Measurements from ENCODE around the gene CCDC97. TPM values are rescaled to one million over a fixed set of nuclear protein-coding genes. Genes with fewer than 3 reads are reported as not detected.
A peak's percentile ranks its signal among the peaks of the same experiment; 100 is the strongest.

The CCDC97 gene
- total RNA-seq, 4 donors from 2014 or later, result 11.6 to 19.6 (median 13.7) TPM

DNA sequence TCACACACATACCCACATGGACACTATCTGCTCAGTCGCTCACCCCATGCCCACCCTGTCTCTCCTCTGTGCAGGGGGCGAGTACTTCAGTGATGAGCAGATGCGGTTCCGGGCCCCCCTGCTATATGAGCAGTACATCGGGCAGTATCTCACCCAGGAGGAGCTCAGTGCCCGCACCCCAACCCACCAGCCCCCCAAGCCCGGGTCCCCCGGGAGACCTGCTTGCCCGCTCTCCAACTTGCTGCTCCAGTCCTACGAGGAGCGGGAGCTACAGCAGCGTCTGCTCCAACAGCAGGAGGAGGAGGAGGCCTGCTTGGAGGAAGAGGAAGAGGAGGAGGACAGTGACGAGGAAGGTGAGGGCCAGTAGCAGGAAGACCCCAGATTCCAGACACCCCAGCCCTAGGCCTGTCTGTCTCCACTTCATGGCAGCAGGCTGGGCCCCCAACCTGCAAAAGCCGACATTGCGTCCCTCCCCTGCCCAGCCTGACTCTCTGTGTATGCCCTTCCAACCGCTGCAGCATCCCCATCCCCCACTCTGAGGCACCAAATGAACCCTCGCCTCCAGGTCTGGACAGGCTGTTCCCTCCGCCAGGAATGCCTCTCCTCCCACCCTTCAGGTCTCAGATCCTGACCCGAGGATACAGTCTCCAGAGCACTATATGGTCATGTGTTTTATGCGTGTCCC lies 9.7 kb downstream of the CCDC97 start:
- TF ChIP-seq POLR2A (IDR thresholded peaks at IDR 0.05) (no peak), CTCF (IDR thresholded peaks at IDR 0.05) (no peak)
- WGBS, 2 donors, result 81 to 86% methylated on average over 17 to 20 of the region's 20 CpGs

DNA sequence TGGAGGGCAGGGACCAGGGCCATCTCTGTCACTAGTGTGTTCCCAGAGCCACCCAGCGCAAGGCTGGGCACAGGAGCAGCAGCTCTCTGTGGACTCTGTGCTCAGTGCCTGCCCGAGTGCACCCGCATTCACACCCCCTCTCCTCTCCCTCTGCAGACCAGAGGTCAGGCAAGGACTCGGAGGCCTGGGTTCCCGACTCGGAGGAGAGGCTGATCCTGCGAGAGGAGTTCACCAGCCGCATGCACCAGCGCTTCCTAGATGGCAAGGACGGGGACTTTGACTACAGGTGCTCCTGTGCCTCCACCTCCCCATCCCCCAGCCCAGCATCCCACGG lies 10.2 kb downstream of the CCDC97 start:
- no peak for DNase-seq (ENCODE audit: low spot score in 2 of 2)
- WGBS, 2 donors, result 87% methylated on average over 11 of the region's 11 CpGs
- intact Hi-C loops (cut with DNase I; ENCODE audit: low total_unique reads), result no loop called here
- no peak overlapping the region for H3K4me3 ChIP-seq (ENCODE audit: low read depth, poor library complexity, severe bottlenecking)
- TF ChIP-seq CTCF (IDR thresholded peaks at IDR 0.05), result no peak
- TF ChIP-seq POLR2A (IDR thresholded peaks at IDR 0.05), result no peak

More for the DNA sequence above, 9.7 kb downstream of the CCDC97 start:
- no peak for DNase-seq (ENCODE audit: low spot score in 2 of 2)
- H3K4me3 ChIP-seq (ENCODE audit: low read depth, poor library complexity, severe bottlenecking), result no peak overlapping the region
- intact Hi-C loops (cut with DNase I; ENCODE audit: low total_unique reads), result no loop called here

DNA sequence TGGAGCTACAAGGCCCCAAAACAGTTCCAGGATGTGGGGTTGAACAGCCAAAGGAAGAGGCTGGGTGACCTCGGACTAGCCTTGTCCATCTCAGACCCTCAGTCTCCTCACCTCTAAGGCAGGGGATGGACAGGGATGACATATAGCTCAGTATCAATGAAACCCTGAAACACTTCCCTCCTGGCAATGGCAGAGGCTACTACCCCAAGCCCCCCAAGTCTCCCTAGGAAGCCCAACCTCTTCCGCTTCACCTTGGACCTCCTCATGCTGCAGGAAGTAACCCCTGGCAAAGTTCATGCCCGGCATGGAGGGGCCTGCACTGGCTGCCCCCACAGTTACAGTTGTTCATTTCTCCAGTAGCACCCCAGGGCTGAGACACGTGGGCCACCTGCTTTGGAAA lies 10.6 kb downstream of the CCDC97 start:
- intact Hi-C loops (cut with DNase I; ENCODE audit: low total_unique reads), result no loop called here
- TF ChIP-seq POLR2A (IDR thresholded peaks at IDR 0.05), result no peak
- TF ChIP-seq CTCF (IDR thresholded peaks at IDR 0.05), result no peak
- DNase-seq (ENCODE audit: low spot score in 2 of 2), result no peak
- no peak overlapping the region for H3K4me3 ChIP-seq (ENCODE audit: low read depth, poor library complexity, severe bottlenecking)
- 82 to 85% methylated on average over 4 of the region's 4 CpGs for WGBS, 2 donors

- no peak for TF ChIP-seq CTCF (IDR thresholded peaks at IDR 0.05)
- TF ChIP-seq POLR2A (IDR thresholded peaks at IDR 0.05), result no peak
- 57 to 65% methylated on average over 7 of the region's 7 CpGs for WGBS, 2 donors
- DNase-seq (ENCODE audit: low spot score in 2 of 2), result no peak
- intact Hi-C loops (cut with DNase I; ENCODE audit: low total_unique reads), result no loop called here
- H3K4me3 ChIP-seq (ENCODE audit: low read depth, poor library complexity, severe bottlenecking), result no peak overlapping the region
These were observed 11.2 kb downstream of the CCDC97 start for GRCh38 chr19:41321204-41321599.

GRCh38 chr19:41321600-41322270 lies 11.8 kb downstream of the CCDC97 start:
- no peak for TF ChIP-seq POLR2A (IDR thresholded peaks at IDR 0.05)
- TF ChIP-seq CTCF (IDR thresholded peaks at IDR 0.05), result peak in 1 of 3 donors; percentile 39
- intact Hi-C loops (cut with DNase I; ENCODE audit: low total_unique reads), result no loop called here
- DNase-seq (ENCODE audit: low spot score in 2 of 2), result peak in 1 of 2 donors; percentile 37
- WGBS, 2 donors, result 56 to 63% methylated on average over 10 of the region's 10 CpGs
- no peak overlapping the region for H3K4me3 ChIP-seq (ENCODE audit: low read depth, poor library complexity, severe bottlenecking)

Data from lower leg skin (tissue), 4 donors.